ENCODE measurements around the gene TAP2. TPM values are rescaled to one million over a fixed set of nuclear protein-coding genes. Genes with fewer than 3 reads are reported as not detected.

The TAP2 gene
- polyA plus RNA-seq, 1 donor from 2014 or later = 1.2 TPM

- H3K4me3 ChIP-seq (ENCODE audit: low read length) = no peak overlapping the region
Measured at GRCh38 chr6:32857156-32857891, 18.8 kb upstream of the TAP2 start.

DNA sequence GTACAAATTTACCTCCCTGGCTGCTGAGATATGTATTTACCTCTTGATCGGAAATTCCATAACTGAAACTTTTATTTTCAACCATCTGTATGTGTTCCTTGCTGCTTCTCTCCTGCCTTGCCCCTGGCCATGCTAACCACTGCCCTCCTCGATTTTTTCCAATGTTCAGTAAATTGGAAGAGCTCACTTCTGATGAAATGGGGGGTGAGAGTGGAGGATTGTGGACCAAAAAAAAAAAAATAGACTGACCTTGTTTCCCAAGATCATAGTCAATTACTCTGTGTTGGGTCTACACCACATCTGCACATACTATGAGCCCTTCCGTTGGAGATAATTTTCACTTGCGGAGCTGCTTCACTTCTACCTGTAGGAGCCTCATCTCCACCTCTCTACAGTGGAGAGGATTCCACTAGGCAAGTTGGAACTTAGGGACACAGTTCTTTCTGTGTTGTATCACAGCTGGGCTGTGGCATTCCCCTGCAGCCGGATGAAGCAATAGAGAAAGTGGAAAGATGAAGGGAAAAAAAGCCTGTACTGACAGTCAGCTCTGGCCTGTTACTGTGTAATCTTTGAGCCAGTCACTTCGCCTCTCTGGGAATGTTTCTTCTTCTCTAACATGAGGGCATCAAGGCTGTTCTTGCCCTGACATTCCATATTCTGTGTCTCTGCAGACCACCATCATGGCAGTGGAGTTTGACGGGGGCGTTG lies 17.1 kb upstream of the TAP2 start:
- Histone ChIP-seq H3K4me3 (ENCODE audit: low read length) (no peak overlapping the region), H3K9me2 (ENCODE audit: insufficient read depth, low read length) (no peaks in the 10 kb centered on the region), H3K9me3 (ENCODE audit: low read length) (no peaks in the 10 kb centered on the region), H2AFZ (ENCODE audit: low read depth, low read length) (no peak overlapping the region), H3F3A (ENCODE audit: insufficient read depth, low read length, poor library complexity, severe bottlenecking) (no peaks in the 10 kb centered on the region), H3K36me3 (ENCODE audit: insufficient read depth, low read length) (no peaks in the 10 kb centered on the region), H3K27ac (ENCODE audit: low read length) (no peak overlapping the region), H3K79me2 (replicated peaks; ENCODE audit: insufficient read depth, low read length) (no peaks in the 10 kb centered on the region), H4K20me1 (ENCODE audit: insufficient read depth) (no peaks in the 10 kb centered on the region), H3K4me2 (ENCODE audit: low read length) (no peak overlapping the region), H3K27me3 (ENCODE audit: insufficient read depth, low read depth, low read length) (peaks cover 65% of the 10 kb centered on the region), H3K9ac (ENCODE audit: low read length) (no peak overlapping the region)
- TF ChIP-seq EP300 (conservative IDR thresholded peaks at IDR 0.05; ENCODE audit: poor library complexity, severe bottlenecking) (no peak), EZH2 (IDR thresholded peaks at IDR 0.05; ENCODE audit: borderline replicate concordance, insufficient read depth, low read length, poor library complexity, severe bottlenecking) (no peak), TAF1 (IDR thresholded peaks at IDR 0.05; ENCODE audit: low read depth) (no peak), RAD21 (conservative IDR thresholded peaks at IDR 0.05) (no peak), POLR2AphosphoS5 (IDR thresholded peaks at IDR 0.05) (no peak)
- TF ChIP-seq, protein P1, sequence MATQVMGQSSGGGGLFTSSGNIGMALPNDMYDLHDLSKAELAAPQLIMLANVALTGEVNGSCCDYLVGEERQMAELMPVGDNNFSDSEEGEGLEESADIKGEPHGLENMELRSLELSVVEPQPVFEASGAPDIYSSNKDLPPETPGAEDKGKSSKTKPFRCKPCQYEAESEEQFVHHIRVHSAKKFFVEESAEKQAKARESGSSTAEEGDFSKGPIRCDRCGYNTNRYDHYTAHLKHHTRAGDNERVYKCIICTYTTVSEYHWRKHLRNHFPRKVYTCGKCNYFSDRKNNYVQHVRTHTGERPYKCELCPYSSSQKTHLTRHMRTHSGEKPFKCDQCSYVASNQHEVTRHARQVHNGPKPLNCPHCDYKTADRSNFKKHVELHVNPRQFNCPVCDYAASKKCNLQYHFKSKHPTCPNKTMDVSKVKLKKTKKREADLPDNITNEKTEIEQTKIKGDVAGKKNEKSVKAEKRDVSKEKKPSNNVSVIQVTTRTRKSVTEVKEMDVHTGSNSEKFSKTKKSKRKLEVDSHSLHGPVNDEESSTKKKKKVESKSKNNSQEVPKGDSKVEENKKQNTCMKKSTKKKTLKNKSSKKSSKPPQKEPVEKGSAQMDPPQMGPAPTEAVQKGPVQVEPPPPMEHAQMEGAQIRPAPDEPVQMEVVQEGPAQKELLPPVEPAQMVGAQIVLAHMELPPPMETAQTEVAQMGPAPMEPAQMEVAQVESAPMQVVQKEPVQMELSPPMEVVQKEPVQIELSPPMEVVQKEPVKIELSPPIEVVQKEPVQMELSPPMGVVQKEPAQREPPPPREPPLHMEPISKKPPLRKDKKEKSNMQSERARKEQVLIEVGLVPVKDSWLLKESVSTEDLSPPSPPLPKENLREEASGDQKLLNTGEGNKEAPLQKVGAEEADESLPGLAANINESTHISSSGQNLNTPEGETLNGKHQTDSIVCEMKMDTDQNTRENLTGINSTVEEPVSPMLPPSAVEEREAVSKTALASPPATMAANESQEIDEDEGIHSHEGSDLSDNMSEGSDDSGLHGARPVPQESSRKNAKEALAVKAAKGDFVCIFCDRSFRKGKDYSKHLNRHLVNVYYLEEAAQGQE (IDR thresholded peaks at IDR 0.05; ENCODE audit: borderline replicate concordance) = no peak

More at GRCh38 chr6:32857156-32857891, 18.8 kb upstream of the TAP2 start:
- no peak overlapping the region for H3K4me2 ChIP-seq (ENCODE audit: low read length)
- H3F3A ChIP-seq (ENCODE audit: insufficient read depth, low read length, poor library complexity, severe bottlenecking) = no peaks in the 10 kb centered on the region
- no peak overlapping the region for H2AFZ ChIP-seq (ENCODE audit: low read depth, low read length)
- no peaks in the 10 kb centered on the region for H4K20me1 ChIP-seq (ENCODE audit: insufficient read depth)
- no peak overlapping the region for H3K9ac ChIP-seq (ENCODE audit: low read length)
- TF ChIP-seq SMC3 (conservative IDR thresholded peaks at IDR 0.05; ENCODE audit: poor library complexity) (no peak), RAD21 (conservative IDR thresholded peaks at IDR 0.05) (no peak), MXI1 (conservative IDR thresholded peaks at IDR 0.05; ENCODE audit: poor library complexity, severe bottlenecking) (no peak), EP300 (conservative IDR thresholded peaks at IDR 0.05; ENCODE audit: poor library complexity, severe bottlenecking) (no peak), TAF1 (IDR thresholded peaks at IDR 0.05; ENCODE audit: low read depth) (no peak), POLR2AphosphoS5 (IDR thresholded peaks at IDR 0.05) (no peak), CTCF (IDR thresholded peaks at IDR 0.05; ENCODE audit: poor library complexity, severe bottlenecking) (no peak), EZH2 (IDR thresholded peaks at IDR 0.05; ENCODE audit: borderline replicate concordance, insufficient read depth, low read length, poor library complexity, severe bottlenecking) (no peak)
- TF ChIP-seq, protein P1 (IDR thresholded peaks at IDR 0.05; ENCODE audit: borderline replicate concordance) = no peak
- no peaks in the 10 kb centered on the region for H3K36me3 ChIP-seq (ENCODE audit: insufficient read depth, low read length)
- H3K9me3 ChIP-seq (ENCODE audit: low read length) = no peaks in the 10 kb centered on the region
- H3K79me2 ChIP-seq (replicated peaks; ENCODE audit: insufficient read depth, low read length) = no peaks in the 10 kb centered on the region
- peaks cover 48% of the 10 kb centered on the region for H3K27me3 ChIP-seq (ENCODE audit: insufficient read depth, low read depth, low read length)
- H3K9me2 ChIP-seq (ENCODE audit: insufficient read depth, low read length) = no peaks in the 10 kb centered on the region
- H3K27ac ChIP-seq (ENCODE audit: low read length) = no peak overlapping the region
